ENCODE data around the gene LOC128125822.

The LOC128125822 gene

DNA sequence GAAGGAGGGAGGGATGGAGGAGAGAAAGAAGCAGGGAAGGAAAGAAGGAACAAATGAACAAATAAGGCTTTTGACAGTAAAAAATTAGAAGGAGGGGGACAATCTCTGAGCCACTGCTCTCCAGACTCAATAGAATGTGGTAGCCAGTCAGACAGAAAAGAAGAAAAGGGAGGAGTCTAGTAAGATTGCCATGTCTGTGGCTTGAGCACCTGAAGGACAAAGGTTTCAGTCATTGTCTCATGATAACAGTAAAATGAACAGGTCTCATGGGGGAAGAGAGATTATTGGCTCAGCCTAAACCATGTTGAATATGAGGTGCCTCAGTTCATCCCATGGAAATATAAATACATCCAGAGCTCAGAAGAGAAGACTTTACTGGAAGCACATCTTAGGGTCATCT, 14.0 kb upstream of the LOC128125822 start:
- DNase-seq, result no peak

DNA sequence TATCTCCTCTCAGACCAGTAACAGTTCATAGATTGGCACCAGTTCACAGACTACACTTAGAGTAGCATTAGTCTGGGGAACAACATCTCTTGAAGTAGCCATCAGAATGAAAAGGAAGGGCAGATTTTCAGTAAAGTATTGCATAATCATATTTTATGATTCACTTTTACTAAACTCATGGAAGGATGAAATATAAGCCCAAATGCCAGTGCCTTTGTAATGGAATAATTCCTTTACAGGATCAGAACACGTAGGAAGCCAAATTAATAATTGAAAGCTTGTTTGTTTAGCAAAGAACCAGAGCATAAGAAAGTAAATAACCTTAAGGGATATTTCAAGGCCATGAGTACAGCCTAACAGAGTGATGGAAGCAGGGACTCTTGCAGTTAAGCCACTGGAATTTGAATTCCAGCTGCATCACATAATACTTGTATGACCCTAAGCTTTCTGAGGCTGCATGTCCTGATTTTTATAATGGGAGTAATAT, 11.4 kb upstream of the LOC128125822 start:
- no peak for DNase-seq

DNA sequence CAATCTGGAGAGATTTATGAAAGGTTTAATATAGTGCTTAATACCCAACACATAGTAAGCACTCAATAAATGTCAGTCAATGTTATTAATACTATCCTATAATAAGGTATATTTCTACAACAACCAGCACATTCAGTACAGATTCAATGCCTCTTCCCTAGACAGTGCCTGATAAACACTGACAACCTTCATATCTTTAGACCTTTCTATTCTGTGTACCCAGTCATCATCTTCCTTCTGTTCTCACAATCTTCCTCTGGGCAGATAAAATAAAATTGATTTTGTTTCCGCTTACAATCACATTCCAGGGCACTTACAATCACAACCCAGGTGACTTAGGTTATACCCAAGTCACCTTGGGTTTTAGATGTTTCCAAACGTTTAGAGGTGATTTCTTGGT, 11.0 kb upstream of the LOC128125822 start:
- DNase-seq, result no peak

DNA sequence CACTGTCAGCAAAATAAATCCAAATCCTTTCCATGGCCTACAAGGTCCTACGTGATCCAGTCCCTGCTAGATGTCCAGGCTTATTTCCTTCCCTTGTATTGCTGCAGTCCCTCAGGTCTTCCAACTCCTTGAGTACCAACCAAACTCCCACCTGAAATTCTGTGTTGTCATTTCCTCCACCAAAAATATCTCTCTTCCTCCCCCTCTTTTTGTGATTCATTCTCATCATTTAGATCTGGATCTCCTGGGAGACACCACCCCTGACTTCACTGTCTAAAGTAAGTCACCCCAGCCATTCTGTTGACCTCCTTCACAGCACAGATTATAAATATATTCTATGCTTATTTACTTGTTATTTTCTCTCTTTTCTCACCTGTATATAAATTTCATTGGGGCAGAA, 9.0 kb upstream of the LOC128125822 start:
- no peak for DNase-seq

DNA sequence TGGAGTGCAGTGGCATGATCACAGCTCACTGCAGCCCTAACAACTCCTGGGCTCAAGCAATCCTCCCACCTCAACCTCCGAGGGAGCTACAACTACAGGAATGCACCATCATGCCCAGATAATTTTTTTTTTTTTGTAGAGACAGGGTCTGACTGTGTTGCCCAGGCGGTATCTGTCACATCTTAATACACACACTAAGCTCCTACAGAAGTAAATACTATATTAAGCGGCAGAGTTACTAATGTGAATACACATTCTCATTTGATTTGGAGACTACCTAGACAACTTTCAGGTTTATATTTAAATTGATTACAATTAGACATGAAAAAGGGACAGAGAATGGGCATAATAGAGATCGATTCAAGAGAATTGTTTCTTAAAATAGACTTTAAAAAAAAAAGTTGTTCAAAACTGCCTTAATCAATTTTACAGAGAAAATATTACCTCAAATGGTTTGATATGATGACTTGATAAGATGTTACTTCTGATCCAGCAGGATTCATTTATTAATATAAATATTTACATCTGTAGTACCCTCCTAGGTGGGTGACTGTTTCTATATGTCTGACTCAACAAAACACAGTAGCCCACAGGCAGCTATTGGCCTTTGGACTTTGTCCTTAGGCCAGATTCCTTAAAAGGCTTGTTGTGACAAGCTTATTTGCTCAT, 7.1 kb upstream of the LOC128125822 start:
- no peak for DNase-seq

DNA sequence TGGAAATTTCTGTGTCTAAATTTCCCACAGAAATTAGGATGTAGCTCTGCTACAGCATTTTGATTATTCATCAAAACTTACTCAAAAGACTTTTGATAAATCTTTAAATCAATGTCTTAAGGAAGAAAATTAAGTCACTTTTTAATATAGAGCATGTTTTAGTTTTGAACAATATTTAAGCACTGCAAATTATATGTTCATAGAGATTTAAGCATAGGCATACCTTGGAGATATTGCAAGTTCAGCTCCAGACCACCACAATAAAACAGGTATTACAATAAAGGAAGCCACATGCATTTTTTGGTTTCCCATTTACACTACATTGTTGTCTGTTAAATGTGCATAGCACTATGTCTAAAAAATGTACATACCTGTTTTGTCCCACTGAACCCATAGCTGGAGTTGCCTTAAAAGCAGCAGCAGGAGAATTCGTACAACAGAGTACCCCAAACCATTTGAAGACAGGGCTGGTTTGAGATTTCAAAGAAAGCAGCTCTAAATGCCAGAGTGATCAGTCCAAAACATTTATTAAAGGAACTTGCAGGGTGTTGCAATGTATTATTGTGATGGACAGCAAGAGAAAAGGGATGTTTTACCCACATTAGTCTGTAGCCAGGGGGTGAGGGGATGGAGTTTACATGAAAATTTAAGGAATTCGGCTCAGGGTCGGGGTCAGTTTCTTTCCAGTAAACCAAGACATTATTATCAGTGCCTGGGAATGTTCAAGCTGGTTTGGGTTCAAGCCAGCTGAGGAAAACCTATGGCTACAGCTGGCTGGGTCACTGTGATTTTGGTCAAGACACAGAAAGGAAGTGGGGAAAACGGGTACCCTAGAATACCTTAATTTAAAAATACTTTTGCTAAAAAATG, 6.3 kb upstream of the LOC128125822 start:
- no peak for DNase-seq

DNA sequence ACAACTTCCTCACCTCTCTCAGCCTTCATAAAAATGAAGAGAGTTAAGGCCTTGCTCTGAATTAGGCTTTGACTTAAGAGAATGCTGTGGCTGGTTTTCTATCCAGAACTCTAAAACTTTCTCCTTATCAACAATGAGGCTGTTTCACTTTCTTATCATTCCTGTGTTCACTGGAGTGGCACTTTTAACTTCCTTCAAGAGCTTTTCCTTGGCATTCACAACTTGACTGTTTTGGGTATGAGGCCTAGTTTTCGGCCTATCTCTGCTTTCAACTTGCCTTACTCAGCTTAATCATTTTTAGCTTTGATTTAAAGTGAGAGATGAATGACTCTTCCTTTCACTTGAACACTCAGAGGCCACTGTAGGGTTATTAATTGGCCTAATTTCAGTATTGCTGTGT, 4.3 kb upstream of the LOC128125822 start:
- no peak for DNase-seq

DNA sequence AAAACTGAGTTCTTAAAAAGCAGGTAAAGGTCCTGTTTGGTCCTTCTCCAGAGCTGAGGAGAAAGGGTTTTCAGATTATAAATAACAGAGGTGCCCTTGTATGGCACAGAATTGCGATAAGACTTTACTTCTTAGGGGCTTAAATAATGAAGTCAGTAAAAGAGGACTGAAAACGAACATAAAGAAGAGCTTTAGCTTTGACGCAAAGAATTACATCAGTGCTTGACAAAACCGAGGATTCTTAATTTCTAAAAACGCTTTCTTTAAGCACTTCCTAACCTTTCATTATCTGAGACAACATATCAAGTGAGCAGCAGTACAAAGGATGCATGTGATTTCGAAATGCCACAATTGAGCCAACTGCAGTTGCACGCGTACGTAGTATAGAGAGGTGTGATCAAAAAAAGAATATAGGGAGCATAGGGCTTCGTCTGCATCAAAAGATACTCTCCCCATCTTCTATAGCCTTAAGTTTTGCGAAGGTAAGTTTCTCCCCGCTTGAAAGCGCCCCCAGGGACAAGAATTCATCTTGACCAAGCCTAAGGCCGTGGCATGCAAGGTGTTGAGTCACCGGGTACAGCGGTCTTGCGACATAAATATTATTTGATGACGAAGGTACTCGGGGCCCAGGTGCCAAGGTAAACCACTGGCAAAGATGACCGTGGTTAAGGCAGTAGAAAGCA, 778 bp upstream of the LOC128125822 start:
- peak; percentile 39 for DNase-seq

DNA sequence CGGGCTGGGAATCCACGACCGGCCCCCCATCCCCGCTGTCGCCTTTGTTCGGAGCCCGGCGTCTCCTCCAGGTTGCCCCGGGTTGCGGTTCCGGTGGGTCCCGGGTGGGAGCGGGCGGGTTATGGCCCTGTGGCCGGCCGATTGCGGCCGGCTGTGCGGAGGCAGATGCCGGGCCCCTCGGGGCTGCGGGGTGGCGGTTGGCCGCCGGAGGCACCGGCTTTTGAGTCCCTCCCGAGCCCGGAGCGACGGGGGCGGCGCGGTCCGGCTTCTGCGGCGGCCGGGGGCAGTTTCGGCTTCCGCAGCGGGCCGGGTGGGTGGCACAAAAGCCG, 431 bp downstream of the LOC128125822 start:
- no peak for DNase-seq

DNA sequence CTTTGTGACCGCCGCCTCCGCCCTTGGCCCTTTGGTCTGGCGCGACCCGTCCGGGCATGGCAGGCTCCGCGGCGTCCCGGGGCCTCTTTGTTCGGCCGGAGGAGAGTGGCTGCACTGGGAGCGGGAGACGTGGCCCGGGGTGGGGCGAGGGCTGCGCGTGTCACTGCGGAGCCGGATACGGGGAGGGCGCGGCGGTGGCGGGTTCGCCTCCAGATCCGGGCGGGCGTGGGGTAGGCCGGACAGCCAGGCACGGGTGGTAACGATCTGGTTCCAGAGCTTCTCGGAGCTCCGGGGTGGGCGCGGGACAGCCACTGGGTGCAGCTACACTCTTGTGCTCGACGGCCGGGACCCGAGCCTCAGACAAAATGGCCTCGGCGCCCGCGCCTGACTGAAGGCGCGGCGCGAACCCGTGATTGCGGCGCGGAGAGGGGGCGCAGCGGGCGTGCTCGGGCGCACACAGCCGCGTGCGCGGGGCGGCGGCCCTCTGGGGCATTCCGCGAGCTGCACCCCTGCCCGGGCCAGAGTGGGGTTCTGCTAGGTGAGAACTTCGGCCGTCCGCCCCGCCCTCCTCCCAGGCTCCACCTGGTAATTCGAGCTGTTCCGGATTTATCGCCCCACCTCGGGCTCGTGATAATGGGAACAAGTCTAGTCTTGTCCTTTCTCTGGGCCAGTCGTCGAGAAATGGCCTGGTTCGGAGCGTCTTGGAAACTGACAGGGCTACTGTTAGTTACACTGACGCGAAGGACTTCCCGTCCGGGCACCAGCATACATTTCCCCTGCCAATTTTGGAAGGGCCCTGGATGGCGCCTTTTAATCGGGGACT, 1.0 kb downstream of the LOC128125822 start:
- peak; percentile 82 for DNase-seq

DNA sequence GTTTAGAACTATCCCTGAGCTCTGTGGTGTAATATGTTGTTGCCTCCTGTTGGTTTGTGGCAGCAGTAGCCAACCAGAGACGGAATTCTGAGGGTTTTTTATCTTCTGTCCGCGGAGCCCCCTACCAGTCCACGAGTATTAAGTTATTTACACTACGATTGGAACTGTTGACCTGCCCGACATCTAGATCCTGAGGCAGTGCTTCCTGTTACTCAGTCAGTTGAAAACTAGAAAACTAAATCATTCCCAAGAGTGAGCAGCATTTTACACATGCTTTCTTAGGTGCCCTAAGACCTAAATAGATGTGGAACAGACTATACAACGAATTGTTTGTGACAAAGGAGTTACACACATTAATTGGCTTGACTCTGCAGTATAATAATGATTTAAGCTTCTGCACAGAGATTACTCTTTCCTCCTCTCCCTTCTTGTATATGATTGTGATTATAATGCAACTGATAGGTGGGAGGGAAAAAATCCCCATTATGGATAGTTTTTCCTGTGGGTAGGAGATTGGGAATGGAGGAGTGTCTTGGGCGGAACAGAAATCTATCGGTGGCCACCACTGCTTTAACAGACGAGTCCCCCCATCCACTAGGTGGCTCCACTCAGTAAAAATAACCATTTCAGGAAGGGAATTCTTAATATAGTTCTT, 1.7 kb downstream of the LOC128125822 start:
- DNase-seq, result peak; percentile 89

DNA sequence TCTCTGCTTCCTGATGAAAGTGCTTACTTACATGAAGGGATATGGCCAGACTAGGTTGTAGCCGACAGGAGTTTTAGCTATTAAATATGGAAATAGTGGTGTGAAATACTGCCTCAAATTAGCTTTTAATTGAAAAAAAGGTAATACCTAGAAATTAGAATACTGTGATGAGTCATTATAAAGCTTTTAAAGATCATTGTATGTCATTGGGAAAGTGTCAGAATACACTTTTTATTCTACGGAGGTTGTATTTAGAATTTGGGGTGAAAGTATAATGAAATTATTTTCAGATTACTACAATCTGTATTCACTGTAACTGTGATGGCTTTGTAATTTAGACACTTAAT, 2.2 kb downstream of the LOC128125822 start:
- DNase-seq, result no peak

DNA sequence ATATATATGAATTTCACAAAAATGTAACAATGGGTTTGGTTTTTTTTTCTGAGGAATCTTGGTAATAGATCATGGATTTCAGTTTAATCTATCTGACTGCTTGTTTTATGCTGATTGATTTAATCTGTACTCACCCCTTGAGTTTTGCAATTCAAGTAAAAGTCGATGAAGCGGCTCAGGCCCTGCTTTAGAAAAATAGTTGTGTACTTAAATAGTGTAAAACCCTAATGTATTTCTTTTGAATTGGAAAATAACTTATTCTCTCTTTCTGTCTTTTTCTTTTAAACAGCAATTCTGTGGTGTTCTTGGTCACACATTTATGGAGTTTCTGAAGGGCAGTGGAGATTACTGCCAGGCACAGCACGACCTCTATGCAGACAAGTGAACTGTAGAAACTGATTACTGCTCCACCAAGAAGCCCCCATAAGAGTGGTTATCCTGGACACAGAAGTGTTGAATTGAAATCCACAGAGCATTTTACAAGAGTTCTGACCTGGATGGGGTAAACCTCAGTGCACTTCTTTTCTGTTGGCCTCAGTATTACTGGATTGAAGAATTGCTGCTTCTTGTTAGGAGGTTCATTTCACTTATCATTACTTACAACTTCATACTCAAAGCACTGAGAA, 4.0 kb downstream of the LOC128125822 start:
- DNase-seq, result no peak

DNA sequence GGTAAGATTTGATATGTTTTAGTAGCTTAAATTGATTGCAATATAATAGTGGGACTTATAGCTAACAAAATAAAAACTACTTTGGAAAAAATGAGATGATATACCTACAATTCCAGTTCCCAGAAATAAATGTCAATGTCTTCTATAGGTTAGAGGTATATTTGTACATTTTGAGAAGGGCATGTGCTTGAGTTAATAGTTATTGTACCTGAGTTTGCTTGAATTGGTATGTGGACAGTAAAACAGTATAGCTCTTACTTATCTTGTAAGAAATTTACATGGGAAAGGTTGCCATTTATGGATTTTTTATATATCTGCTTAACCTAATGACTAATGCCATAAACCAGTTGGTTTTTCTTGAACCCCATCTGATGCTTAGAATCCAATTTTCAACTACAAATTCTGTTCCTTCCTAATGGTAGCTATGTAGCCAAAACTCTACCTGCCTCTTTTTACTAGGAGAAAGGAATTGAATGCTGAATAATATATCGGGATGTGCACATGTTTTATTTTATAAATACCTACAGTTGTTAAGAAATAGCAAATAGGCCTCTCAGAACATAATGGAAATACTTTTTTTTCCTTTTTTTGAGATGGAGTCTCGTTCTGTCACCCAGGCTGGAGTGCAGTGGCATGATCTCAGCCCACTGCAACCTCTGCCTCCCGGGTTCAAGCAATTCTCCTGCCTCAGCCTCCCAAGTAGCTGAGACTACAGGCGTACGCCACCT, 4.9 kb downstream of the LOC128125822 start:
- DNase-seq, result no peak

DNA sequence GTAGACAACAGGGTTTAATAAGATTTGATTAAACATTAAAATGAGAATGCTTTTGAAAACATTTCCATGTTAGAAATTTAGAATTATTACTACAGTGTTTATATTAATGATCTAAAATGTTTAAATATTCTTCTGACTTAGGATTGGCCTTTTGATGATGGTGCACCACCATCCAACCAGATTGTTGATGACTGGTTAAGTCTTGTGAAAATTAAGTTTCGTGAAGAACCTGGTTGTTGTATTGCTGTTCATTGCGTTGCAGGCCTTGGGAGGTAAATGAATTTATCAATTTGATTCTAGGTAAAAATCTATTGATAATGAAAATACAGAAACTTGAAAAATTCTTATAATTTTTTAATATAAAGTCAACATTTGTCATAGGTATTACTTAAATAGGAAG, 6.5 kb downstream of the LOC128125822 start:
- no peak for DNase-seq

DNA sequence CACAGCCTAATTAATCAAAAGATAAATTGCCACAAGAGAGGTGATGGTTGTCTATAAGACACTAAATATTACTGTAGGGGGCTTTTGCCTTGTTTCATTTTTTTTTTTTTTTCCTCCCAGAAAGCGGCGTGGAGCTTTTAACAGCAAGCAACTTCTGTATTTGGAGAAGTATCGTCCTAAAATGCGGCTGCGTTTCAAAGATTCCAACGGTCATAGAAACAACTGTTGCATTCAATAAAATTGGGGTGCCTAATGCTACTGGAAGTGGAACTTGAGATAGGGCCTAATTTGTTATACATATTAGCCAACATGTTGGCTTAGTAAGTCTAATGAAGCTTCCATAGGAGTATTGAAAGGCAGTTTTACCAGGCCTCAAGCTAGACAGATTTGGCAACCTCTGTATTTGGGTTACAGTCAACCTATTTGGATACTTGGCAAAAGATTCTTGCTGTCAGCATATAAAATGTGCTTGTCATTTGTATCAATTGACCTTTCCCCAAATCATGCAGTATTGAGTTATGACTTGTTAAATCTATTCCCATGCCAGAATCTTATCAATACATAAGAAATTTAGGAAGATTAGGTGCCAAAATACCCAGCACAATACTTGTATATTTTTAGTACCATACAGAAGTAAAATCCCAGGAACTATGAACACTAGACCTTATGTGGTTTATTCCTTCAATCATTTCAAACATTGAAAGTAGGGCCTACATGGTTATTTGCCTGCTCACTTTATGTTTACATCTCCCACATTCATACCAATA, 7.8 kb downstream of the LOC128125822 start:
- no peak for DNase-seq

DNA sequence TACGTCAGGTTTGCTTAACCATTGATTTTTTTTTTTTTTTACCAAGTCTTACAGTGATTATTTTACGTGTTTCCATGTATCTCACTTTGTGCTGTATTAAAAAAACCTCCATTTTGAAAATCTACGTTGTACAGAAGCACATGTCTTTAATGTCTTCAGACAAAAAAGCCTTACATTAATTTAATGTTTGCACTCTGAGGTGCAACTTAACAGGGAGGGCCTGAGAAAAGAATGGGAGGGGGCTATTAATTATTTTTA, 8.4 kb downstream of the LOC128125822 start:
- DNase-seq, result no peak

DNA sequence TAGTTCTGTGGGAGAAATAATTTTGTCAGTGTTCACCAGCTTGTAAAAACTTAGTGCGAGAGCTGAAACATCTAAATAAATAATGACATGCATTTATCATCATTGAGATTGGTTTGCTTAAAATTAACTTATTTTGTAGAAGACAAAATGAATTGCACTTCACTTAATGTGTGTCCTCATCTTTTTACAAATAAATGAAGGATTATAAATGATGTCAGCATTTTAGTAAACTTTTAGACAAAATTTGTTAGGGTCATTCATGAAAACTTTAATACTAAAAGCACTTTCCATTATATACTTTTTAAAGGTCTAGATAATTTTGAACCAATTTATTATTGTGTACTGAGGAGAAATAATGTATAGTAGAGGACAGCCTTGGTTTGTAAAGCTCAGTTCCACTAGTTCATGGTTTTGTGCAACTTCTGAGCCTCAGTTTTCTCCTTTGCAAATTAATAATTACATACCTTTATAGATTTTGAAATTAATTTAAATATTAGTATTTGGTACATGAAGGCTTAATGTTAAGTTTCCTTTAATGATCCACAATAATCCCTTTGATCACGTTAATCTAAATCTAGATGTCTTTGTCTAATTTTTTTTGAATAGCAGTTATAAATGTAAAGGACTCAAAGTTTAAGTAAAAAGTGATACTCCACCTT, 9.2 kb downstream of the LOC128125822 start:
- DNase-seq, result no peak

DNA sequence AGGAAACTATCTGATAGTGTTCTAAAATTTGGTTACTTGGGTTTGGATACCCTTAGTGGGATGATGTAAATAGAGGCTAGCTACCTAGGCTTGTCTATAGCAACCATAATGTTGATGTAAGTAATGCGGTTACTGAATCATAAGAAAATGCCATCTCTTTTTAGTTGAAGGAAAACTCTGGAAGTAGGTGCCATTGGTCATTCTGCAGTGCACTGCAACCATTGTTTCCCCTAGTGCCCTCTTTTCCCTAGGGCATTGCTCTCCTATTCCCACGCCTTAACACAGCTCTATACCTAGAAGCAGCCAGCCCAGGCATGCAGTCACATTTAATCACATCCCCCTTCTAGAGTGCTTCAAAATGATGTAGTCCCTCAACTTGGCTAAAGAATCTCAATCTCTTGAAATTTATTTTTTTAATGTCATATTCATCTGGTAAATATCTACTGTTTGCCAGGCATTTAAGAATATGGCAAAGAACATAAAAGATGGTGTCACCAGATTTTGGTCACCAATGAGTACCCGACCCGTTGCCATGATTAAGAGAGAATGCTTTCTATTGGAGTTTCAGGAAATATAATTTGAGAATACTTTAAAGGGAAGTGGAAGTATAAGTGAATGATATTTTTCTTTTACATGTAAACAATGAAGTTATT, 10.4 kb downstream of the LOC128125822 start:
- no peak for DNase-seq

DNA sequence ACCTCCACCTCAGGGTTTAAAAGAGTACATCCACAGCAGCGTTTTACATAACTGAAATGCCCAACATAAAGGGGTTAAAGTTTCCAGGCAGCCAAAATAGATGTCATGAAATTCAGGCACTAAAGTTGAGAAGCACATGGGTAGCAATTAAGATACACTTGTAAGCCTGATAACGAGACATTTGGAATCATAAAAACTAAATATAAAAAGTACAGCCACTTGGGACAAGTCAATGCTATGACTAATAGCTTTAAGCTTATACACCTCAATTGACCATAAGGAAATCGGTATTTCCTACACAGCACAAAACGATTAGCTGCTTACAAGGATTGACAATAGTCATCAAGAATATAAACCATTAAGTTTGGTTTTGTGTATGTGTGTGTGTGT, 11.8 kb downstream of the LOC128125822 start:
- no peak for DNase-seq
